NCI-H1417 treated with DMSO at 0.1 percent for 48 hours (cell line): ENCODE results near the gene PLEKHH1.
A peak's percentile ranks its signal among the peaks of the same experiment; 100 is the strongest.

Experiments
- DNase-seq: peaks from one replicate; lab custom pipeline; 2025; lab: John Stamatoyannopoulos, UW

The PLEKHH1 gene

GRCh38 chr14:67630186-67630585 is 97.1 kb downstream of the PLEKHH1 start:
- no peak for DNase-seq

- no peak for DNase-seq
Measured at GRCh38 chr14:67630938-67631337, 97.8 kb downstream of the PLEKHH1 start.

DNA sequence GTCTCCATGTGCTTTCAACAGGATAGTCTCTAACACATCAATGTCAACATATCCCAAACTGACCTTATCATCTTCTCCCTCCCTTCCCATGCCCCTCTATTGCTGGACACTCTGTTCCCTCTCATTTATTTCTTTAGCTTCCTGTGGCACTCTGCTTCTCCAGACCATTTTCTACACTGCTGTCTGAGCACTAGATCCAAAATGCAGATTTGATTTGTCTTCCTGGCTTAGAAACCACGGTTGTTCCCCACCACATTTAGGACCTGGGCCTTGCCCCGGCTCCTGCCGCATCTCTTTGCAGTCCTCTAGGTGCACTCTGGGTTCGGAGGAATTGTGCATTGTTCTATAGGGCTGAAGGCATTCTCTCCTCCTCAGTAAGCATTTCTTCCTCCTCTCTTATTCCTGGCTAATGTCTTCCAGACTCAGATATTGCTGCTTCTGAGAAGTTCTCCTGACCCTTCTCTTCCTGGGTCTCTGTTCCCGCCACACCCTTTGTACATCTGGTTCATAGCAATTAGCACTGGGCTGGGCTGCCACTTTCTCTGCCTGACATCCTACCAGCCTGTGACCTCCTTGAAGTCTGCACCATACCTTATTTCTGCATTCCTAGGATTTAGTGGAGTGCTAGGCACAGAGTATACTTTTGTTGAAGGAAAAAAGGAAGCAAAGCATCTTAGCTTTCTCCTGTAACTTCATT is 100.5 kb downstream of the PLEKHH1 start:
- DNase-seq: no peak

DNA sequence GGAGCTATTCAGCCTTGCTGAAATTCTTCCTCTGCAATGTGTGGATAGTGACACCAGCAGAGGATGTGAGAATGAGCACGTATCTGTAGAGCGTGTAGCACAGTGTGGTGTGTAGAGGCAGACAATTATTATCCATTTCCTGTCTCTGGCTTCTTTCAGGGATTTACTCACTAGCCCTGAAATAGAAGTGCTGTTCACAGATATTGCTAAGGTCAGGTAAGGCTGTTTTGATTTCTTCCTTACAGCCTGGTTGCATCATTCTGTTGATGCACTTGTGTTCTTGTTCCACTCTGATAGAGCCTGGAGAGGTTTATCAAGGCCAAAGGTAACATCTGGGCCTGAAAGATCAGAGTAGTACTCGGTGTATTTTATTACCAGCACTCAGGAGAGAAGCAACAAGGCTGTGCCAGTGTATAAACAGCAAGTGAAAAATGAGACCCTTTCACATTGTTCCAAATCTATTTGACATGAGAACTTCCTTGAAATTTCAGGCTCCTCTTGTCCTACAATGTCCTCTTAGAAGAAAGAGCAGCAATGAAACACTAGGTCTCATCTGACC is 103.3 kb downstream of the PLEKHH1 start:
- DNase-seq: peak; percentile 18

- DNase-seq: no peak
Measured at GRCh38 chr14:67638642-67639041, 105.6 kb downstream of the PLEKHH1 start.
